GM23338 (cell line): ENCODE results near the gene NAA16. TPM values are rescaled to one million over a fixed set of nuclear protein-coding genes. Genes with fewer than 3 reads are reported as not detected.

ENCODE experiments used
- ATAC-seq: fragments of 200-7000 bp; cut with Tn5 transposase; 3 replicates; pipeline ENCODE4 v1.9.1; 2020
- DNase-seq: peaks from one replicate; pipeline ENCODE4 v3.0.0-alpha.2; 2015; ENCODE audit warnings: low spot score
- H2AFZ ChIP-seq: fragments of 200-600 bp; sonication (generic); 2 replicates; pipeline ENCODE4 v1.8.0; 2016; ENCODE audit warnings: antibody characterized with exemption, mild to moderate bottlenecking, moderate library complexity
- H3F3A ChIP-seq: fragments of 200-600 bp; sonication (generic); replicated peaks from 2 replicates; pipeline ENCODE4 v1.8.0; 2017; ENCODE audit warnings: antibody characterized with exemption, mixed run types, low read depth
- H3K27ac ChIP-seq: fragments of 200-600 bp; sonication (generic); 2 replicates; pipeline ENCODE4 v1.6.1; 2016; ENCODE audit warnings: low read depth
- H3K27me3 ChIP-seq: fragments of 200-600 bp; sonication (generic); 2 replicates; pipeline ENCODE4 v1.8.0; 2016; ENCODE audit warnings: mild to moderate bottlenecking, mixed run types, moderate library complexity; ENCODE audit not compliant: insufficient read depth
- H3K36me3 ChIP-seq: fragments of 200-600 bp; sonication (generic); 2 replicates; pipeline ENCODE4 v1.8.0; 2016; ENCODE audit warnings: mild to moderate bottlenecking; ENCODE audit not compliant: insufficient read depth
- H3K4me1 ChIP-seq: fragments of 200-600 bp; sonication (generic); 2 replicates; pipeline ENCODE4 v1.8.0; 2016; ENCODE audit warnings: mild to moderate bottlenecking, moderate library complexity; ENCODE audit not compliant: insufficient read depth
- H3K4me2 ChIP-seq: fragments of 200-600 bp; sonication (generic); 2 replicates; pipeline ENCODE4 v1.7.1; 2017; ENCODE audit warnings: mixed run types
- H3K4me3 ChIP-seq: fragments of 200-600 bp; sonication (generic); 2 replicates; pipeline ENCODE4 v1.6.1; 2016; ENCODE audit warnings: mixed run types
- H3K79me2 ChIP-seq: fragments of 200-600 bp; sonication (generic); replicated peaks from 2 replicates; pipeline ENCODE4 v1.8.0; 2017; ENCODE audit warnings: mild to moderate bottlenecking; ENCODE audit not compliant: insufficient read depth
- H3K9me2 ChIP-seq: fragments of 200-600 bp; sonication (generic); 2 replicates; pipeline ENCODE4 v1.8.0; 2017; ENCODE audit not compliant: insufficient read depth
- H4K20me1 ChIP-seq: fragments of 200-600 bp; sonication (generic); replicated peaks from 2 replicates; pipeline ENCODE4 v1.8.0; 2017; ENCODE audit warnings: mild to moderate bottlenecking; ENCODE audit not compliant: insufficient read depth
- H3K27ac Mint-ChIP-seq: 2 replicates; pipeline ENCODE4 v1.8.0; 2020; ENCODE audit warnings: inconsistent platforms, mild to moderate bottlenecking, moderate library complexity, mixed read lengths
- H3K27me3 Mint-ChIP-seq: 3 replicates; pipeline ENCODE4 v1.8.0; 2022; ENCODE audit warnings: low read depth, mild to moderate bottlenecking, moderate library complexity, mixed read lengths, inconsistent platforms; ENCODE audit not compliant: insufficient read depth, poor library complexity
- H3K36me3 Mint-ChIP-seq: 3 replicates; pipeline ENCODE4 v1.8.0; 2021; ENCODE audit warnings: low read depth, mild to moderate bottlenecking, inconsistent platforms, moderate library complexity, mixed read lengths
- H3K4me1 Mint-ChIP-seq: 3 replicates; pipeline ENCODE4 v1.8.0; 2020; ENCODE audit warnings: mild to moderate bottlenecking, inconsistent platforms, mixed read lengths
- H3K4me3 Mint-ChIP-seq: 3 replicates; pipeline ENCODE4 v1.8.0; 2021; ENCODE audit warnings: moderate library complexity, mild to moderate bottlenecking, inconsistent platforms, mixed read lengths
- H3K9me3 Mint-ChIP-seq: 3 replicates; pipeline ENCODE4 v1.8.0; 2020; ENCODE audit warnings: moderate library complexity, mild to moderate bottlenecking, inconsistent platforms, mixed read lengths
- CREB1 ChIP-seq: fragments of 250-450 bp; sonication (Bioruptor Pico); IDR thresholded peaks from 2 replicates; pipeline ENCODE4 v1.5.0; 2020; ENCODE audit warnings: low read depth, mild to moderate bottlenecking, moderate library complexity
- EZH2 ChIP-seq: fragments of 200-600 bp; sonication (generic); IDR thresholded peaks from one replicate; pipeline ENCODE4 v1.8.0; 2017; ENCODE audit warnings: antibody characterized with exemption, mild to moderate bottlenecking, low read depth; ENCODE audit not compliant: unreplicated experiment
- EZH2phosphoT487 ChIP-seq: fragments of 200-600 bp; sonication (generic); IDR thresholded peaks from one replicate; pipeline ENCODE4 v1.8.1; 2018; ENCODE audit warnings: antibody characterized with exemption; ENCODE audit not compliant: unreplicated experiment
- JUNB ChIP-seq: IDR thresholded peaks from one replicate; pipeline ENCODE4 v1.6.1; 2016; ENCODE audit warnings: antibody characterized with exemption; ENCODE audit not compliant: unreplicated experiment
- NANOG ChIP-seq: IDR thresholded peaks from 2 replicates; pipeline ENCODE4 v1.6.1; 2016; ENCODE audit warnings: antibody characterized with exemption, borderline replicate concordance
- POLR2AphosphoS5 ChIP-seq: IDR thresholded peaks from 2 replicates; pipeline ENCODE4 v1.6.1; 2016; ENCODE audit warnings: antibody characterized with exemption, low read depth
- STAT1 ChIP-seq: IDR thresholded peaks from one replicate; pipeline ENCODE4 v1.6.1; 2016; ENCODE audit warnings: antibody characterized with exemption; ENCODE audit not compliant: unreplicated experiment
- ZNF114 ChIP-seq: fragments of 250-450 bp; sonication (Bioruptor Pico); IDR thresholded peaks from 2 replicates; pipeline ENCODE4 v1.5.0; 2020; ENCODE audit warnings: mild to moderate bottlenecking, moderate library complexity
- ZNF331 ChIP-seq: fragments of 250-450 bp; sonication (Bioruptor Pico); IDR thresholded peaks from 2 replicates; pipeline ENCODE4 v1.5.0; 2020; ENCODE audit warnings: low read depth, mild to moderate bottlenecking, moderate library complexity
- polyA plus RNA-seq: library from polyadenylated mRNA; unstranded; fragments of >200 nt; fragmentation: Nextera tagmentation; extraction: Ambion mirVana; gene quantifications from 2 replicates; pipeline ENCODE4 v1.2.1, GENCODE V29; 2016
- total RNA-seq: library from RNA; depleted of rRNA; stranded (reverse); fragments of >200 nt; shearing (Covaris generic); gene quantifications from 2 replicates; pipeline ENCODE4 v1.2.3, GENCODE V29; 2014
- TF ChIP-seq, protein P1 (sequence below): IDR thresholded peaks from one replicate; pipeline ENCODE4 v1.6.1; 2018; ENCODE audit warnings: antibody characterized with exemption; ENCODE audit not compliant: unreplicated experiment
- TF ChIP-seq, protein P2 (sequence below): IDR thresholded peaks from 2 replicates; pipeline ENCODE4 v1.6.1; 2016; ENCODE audit warnings: antibody characterized with exemption
- TF ChIP-seq, protein P3 (sequence below), 2 experiments: fragments of 200-600 bp in 1 of 2; sonication (generic) in 1 of 2; conservative IDR thresholded peaks; 2 replicates each; pipeline versions ENCODE4 v1.5.1 to v1.6.1; 2016 to 2017; ENCODE audit warnings: antibody characterized with exemption in 2 of 2, low read depth in 2 of 2, mild to moderate bottlenecking in 2 of 2, moderate library complexity in 1 of 2

Gene NAA16
- total and polyA plus RNA-seq, 2 experiments from 2014 or later = 42.3 to 51.7 TPM

DNA sequence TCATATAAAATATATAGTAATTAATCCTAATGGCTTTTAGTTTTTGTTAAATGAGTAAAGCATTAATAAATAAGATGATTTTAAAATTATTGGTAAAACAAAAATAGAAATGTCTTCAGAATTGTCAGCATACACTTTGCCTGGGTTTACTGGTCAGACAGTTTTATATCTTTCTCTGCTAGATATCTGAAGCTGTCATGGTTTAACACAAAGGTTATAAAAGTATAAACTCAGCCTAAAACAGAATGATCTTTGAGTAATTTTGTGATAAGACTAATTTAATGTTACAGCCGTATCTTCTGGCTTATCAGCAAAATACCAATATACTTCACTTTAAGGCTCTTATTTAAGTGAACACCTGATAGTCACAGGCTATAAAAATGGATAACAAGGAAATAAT is 17.8 kb upstream of the NAA16 start:
- no peak overlapping the region for H3K27ac Mint-ChIP-seq
- Histone ChIP-seq H3K4me2 (no peak overlapping the region), H3K9me2 (no peaks in the 10 kb centered on the region; the same call in 1 of the 2 replicates), H3K4me3 (no peak overlapping the region), H3K27ac (no peak overlapping the region), H3F3A (no peaks in the 10 kb centered on the region), H3K79me2 (no peaks in the 10 kb centered on the region), H4K20me1 (no peaks in the 10 kb centered on the region), H3K4me1 (no peaks in the 10 kb centered on the region), H3K36me3 (no peaks in the 10 kb centered on the region), H3K27me3 (no peaks in the 10 kb centered on the region), H2AFZ (no peak overlapping the region)
- no peaks in the 10 kb centered on the region for H3K36me3 Mint-ChIP-seq
- H3K4me3 Mint-ChIP-seq = no peak overlapping the region
- DNase-seq (no peak), ATAC-seq (no peak)
- peaks cover 15% of the 10 kb centered on the region for H3K9me3 Mint-ChIP-seq
- peaks cover under 1% of the 10 kb centered on the region for H3K27me3 Mint-ChIP-seq
- TF ChIP-seq EZH2 = no peak
- H3K4me1 Mint-ChIP-seq = 0 out of 3 replicates have a peak, but pooled peaks cover under 1% of the 10 kb centered on the region

DNA sequence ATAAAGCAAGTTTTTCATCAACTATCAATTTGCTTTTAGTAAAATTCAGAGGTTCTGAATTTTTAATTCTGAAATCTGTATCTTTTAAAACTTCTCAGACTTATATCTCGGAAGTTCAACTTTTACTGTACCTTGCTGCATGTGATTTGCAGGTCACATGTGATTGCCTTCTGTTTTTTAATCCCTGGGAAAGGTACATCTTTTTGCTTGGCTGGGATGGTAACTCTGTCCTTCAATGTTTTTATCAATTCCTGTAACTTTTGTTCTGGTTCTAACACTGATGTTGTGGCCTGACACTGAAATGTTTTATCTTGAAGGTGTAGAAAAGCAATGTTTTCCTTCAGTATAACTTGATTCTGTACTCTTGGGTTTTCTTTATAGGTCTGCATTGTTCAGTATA is 16.2 kb upstream of the NAA16 start:
- peaks cover 15% of the 10 kb centered on the region for H3K9me3 Mint-ChIP-seq
- H3K4me1 Mint-ChIP-seq = no peaks in the 10 kb centered on the region
- no peaks in the 10 kb centered on the region for H3F3A ChIP-seq
- no peaks in the 10 kb centered on the region for H3K36me3 Mint-ChIP-seq
- H4K20me1 ChIP-seq = no peaks in the 10 kb centered on the region
- no peaks in the 10 kb centered on the region for H3K4me1 ChIP-seq
- H3K4me2 ChIP-seq = no peak overlapping the region
- no peak for TF ChIP-seq CREB1 (CRISPR knock-in tag)
- no peak for TF ChIP-seq EZH2phosphoT487
- H3K79me2 ChIP-seq = no peaks in the 10 kb centered on the region
- H3K27ac ChIP-seq = no peak overlapping the region
- no peak overlapping the region for H3K4me3 Mint-ChIP-seq
- no peak for ATAC-seq
- H3K4me3 ChIP-seq = no peak overlapping the region
- H3K27ac Mint-ChIP-seq = no peak overlapping the region
- no peaks in the 10 kb centered on the region for H3K27me3 ChIP-seq
- no peaks in the 10 kb centered on the region for H3K27me3 Mint-ChIP-seq
- no peak overlapping the region for H2AFZ ChIP-seq
- no peaks in the 10 kb centered on the region for H3K36me3 ChIP-seq
- H3K9me2 ChIP-seq = 0 out of 2 replicates have a peak, but pooled peaks cover 3% of the 10 kb centered on the region
- no peak for DNase-seq

DNA sequence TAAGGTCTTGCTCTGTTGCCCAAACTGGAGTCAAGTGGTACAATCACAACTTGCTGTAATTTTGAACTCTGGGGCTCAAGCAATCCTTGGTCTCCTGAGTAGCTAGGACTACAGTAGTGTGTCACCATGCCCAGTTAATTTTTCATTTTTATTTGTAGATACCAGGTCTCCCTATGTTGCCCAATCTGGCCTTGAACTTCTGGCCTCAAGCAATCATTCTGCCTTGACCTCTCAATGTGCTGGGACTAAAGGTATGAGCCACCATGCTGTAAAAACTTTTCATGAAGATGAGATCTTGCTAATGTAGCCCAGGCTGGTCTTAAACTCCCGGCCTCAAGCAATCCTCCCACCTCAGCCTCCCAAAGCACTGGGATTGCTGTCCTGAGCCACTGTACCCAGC is 15.1 kb upstream of the NAA16 start:
- DNase-seq (no peak), ATAC-seq (no peak)
- Histone ChIP-seq H3K36me3 (no peaks in the 10 kb centered on the region), H3K4me3 (no peak overlapping the region), H3K27me3 (no peaks in the 10 kb centered on the region), H3K4me2 (no peak overlapping the region), H3K4me1 (0 out of 2 replicates have a peak, but pooled peaks cover 6% of the 10 kb centered on the region), H3K79me2 (no peaks in the 10 kb centered on the region), H4K20me1 (no peaks in the 10 kb centered on the region), H2AFZ (no peak overlapping the region), H3F3A (no peaks in the 10 kb centered on the region), H3K27ac (no peak overlapping the region), H3K9me2 (0 out of 2 replicates have a peak, but pooled peaks cover 6% of the 10 kb centered on the region)
- Mint-ChIP-seq H3K27ac (no peak overlapping the region), H3K9me3 (peaks cover 15% of the 10 kb centered on the region), H3K4me1 (no peaks in the 10 kb centered on the region), H3K27me3 (no peaks in the 10 kb centered on the region), H3K4me3 (no peak overlapping the region), H3K36me3 (no peaks in the 10 kb centered on the region)
- TF ChIP-seq JUNB = no peak
- no peak for TF ChIP-seq ZNF331 (CRISPR knock-in tag)
- no peak for TF ChIP-seq CREB1 (CRISPR knock-in tag)
- TF ChIP-seq STAT1 = no peak
- TF ChIP-seq POLR2AphosphoS5 = no peak
- TF ChIP-seq NANOG = no peak
- TF ChIP-seq, protein P1, sequence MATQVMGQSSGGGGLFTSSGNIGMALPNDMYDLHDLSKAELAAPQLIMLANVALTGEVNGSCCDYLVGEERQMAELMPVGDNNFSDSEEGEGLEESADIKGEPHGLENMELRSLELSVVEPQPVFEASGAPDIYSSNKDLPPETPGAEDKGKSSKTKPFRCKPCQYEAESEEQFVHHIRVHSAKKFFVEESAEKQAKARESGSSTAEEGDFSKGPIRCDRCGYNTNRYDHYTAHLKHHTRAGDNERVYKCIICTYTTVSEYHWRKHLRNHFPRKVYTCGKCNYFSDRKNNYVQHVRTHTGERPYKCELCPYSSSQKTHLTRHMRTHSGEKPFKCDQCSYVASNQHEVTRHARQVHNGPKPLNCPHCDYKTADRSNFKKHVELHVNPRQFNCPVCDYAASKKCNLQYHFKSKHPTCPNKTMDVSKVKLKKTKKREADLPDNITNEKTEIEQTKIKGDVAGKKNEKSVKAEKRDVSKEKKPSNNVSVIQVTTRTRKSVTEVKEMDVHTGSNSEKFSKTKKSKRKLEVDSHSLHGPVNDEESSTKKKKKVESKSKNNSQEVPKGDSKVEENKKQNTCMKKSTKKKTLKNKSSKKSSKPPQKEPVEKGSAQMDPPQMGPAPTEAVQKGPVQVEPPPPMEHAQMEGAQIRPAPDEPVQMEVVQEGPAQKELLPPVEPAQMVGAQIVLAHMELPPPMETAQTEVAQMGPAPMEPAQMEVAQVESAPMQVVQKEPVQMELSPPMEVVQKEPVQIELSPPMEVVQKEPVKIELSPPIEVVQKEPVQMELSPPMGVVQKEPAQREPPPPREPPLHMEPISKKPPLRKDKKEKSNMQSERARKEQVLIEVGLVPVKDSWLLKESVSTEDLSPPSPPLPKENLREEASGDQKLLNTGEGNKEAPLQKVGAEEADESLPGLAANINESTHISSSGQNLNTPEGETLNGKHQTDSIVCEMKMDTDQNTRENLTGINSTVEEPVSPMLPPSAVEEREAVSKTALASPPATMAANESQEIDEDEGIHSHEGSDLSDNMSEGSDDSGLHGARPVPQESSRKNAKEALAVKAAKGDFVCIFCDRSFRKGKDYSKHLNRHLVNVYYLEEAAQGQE = no peak
- no peak for TF ChIP-seq EZH2
- no peak for TF ChIP-seq EZH2phosphoT487
- TF ChIP-seq, protein P2, sequence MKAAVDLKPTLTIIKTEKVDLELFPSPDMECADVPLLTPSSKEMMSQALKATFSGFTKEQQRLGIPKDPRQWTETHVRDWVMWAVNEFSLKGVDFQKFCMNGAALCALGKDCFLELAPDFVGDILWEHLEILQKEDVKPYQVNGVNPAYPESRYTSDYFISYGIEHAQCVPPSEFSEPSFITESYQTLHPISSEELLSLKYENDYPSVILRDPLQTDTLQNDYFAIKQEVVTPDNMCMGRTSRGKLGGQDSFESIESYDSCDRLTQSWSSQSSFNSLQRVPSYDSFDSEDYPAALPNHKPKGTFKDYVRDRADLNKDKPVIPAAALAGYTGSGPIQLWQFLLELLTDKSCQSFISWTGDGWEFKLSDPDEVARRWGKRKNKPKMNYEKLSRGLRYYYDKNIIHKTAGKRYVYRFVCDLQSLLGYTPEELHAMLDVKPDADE = no peak
- TF ChIP-seq ZNF114 (CRISPR knock-in tag) = no peak
- TF ChIP-seq, protein P3, sequence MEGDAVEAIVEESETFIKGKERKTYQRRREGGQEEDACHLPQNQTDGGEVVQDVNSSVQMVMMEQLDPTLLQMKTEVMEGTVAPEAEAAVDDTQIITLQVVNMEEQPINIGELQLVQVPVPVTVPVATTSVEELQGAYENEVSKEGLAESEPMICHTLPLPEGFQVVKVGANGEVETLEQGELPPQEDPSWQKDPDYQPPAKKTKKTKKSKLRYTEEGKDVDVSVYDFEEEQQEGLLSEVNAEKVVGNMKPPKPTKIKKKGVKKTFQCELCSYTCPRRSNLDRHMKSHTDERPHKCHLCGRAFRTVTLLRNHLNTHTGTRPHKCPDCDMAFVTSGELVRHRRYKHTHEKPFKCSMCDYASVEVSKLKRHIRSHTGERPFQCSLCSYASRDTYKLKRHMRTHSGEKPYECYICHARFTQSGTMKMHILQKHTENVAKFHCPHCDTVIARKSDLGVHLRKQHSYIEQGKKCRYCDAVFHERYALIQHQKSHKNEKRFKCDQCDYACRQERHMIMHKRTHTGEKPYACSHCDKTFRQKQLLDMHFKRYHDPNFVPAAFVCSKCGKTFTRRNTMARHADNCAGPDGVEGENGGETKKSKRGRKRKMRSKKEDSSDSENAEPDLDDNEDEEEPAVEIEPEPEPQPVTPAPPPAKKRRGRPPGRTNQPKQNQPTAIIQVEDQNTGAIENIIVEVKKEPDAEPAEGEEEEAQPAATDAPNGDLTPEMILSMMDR (conservative IDR thresholded peaks at IDR 0.05; ENCODE audit: low read depth in 2 of 2) = no peak
